ENCODE data around the gene KLHL17. TPM values are rescaled to one million over a fixed set of nuclear protein-coding genes. Genes with fewer than 3 reads are reported as not detected.

KLHL17 gene
- total and polyA plus RNA-seq, 3 donors from 2014 or later = 16.0 to 36.4 (median 34.9) TPM

DNA sequence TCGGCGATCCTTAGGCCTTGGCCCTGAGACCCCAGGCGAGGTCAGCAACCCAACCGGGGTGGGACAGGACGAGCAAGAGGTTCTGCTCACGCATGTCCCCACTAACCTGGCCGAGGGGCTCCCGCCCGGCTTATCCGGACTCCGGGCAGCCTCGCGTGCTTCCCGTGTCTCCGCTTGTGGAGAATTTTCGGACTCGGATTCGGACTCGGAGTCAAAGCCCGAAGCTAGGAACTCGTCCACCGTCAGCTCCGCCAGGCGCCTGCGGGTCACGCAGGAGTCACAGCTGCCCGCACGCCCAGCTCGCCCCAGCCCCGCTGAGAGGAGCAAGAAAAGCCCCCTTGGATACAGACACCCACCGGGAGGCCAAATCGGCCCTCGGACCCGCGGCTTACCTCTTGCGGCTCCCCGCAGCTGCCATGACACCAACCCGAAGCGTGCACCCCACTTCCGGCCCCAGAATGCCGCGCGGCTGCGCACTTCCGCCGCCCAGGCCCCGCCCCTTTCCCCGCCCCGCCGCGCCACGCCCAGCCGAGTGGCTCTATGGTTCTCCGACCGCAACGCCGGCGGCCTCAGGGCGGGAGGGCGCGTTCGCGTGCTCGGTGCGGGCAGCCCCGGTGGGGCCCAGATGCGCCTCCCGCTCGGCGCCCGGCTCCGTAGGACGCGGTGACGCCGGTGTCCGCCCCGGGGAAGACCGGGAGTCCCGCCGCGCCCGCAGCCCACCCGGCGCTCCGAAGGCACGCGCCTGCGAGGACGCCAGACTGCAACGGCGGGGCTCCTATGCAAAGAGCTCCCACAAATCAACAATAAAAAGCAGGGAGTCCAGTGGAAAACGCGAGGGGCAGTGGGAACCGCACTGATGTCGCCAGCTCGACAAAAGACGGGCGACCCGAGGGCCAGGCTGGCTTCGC, 1.3 kb upstream of the KLHL17 start, which contains the start of gene NOC2L:
Gene NOC2L, minus strand, starts transcription at position 434 of the 908 bp plus-strand sequence. Its CDS starts 16 bp downstream, at position 418.
- Histone ChIP-seq H3K4me1 (peaks cover 13% of the 10 kb centered on the region), H3K27ac (peak within 1 kb of the TSS in 1 of 2 donors; percentile 24), H3K4me3 (peak within 1 kb of the TSS; percentile 98), H3K9me3 (no peaks in the 10 kb centered on the region), H3K27me3 (no peaks in the 10 kb centered on the region), H3K36me3 (ENCODE audit: low read depth, missing control alignments) (no peaks in the 10 kb centered on the region)
- intact Hi-C loops (cut with DNase I; ENCODE audit: low total_unique reads) = no loop called here
- peak; percentile 95 for DNase-seq
- 0 to 10% methylated on average over 17 to 71 of the region's 101 CpGs for WGBS, 2 donors
- TF ChIP-seq, protein P1, sequence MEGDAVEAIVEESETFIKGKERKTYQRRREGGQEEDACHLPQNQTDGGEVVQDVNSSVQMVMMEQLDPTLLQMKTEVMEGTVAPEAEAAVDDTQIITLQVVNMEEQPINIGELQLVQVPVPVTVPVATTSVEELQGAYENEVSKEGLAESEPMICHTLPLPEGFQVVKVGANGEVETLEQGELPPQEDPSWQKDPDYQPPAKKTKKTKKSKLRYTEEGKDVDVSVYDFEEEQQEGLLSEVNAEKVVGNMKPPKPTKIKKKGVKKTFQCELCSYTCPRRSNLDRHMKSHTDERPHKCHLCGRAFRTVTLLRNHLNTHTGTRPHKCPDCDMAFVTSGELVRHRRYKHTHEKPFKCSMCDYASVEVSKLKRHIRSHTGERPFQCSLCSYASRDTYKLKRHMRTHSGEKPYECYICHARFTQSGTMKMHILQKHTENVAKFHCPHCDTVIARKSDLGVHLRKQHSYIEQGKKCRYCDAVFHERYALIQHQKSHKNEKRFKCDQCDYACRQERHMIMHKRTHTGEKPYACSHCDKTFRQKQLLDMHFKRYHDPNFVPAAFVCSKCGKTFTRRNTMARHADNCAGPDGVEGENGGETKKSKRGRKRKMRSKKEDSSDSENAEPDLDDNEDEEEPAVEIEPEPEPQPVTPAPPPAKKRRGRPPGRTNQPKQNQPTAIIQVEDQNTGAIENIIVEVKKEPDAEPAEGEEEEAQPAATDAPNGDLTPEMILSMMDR (IDR thresholded peaks at IDR 0.05) = no peak
- TF ChIP-seq POLR2A (IDR thresholded peaks at IDR 0.05) = no peak

DNA sequence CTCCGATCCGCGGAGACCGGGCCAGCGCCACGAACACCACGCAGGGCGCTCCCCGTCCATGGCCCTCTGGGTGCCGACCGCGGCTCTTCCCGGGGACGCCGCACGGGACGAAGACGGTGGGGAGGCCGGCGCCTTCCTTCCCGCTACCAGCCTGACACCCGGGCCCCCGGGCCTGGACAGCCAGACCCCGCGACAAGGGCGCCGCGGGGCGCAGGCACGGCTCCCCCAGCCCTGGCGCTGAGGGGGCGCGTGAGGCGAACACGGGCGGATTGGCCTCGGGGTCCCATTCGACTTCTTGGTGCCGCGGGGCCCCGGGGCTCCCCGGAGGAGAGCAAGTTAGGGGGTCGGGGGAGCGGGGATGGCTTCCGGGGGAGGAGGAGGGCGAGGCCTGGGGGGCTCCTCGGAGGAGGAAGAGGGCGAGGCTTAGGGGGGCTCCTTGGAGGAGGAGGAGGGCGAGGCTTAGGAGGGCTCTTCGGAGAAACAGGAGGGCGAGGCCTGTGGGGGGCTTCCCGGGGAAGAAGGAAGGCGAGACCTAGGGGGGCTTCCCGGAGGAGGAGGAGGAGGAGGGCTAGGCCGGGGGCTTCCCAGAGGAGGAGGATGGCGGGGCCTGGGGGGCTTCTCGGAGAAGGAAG, 537 bp upstream of the KLHL17 start:
- H3K9me3 ChIP-seq = no peaks in the 10 kb centered on the region
- peak overlapping the region; percentile 98 for H3K4me3 ChIP-seq
- WGBS, 2 donors = 11 to 17% methylated on average over 26 to 35 of the region's 57 CpGs
- peak overlapping the region in 1 of 2 donors; percentile 24 for H3K27ac ChIP-seq
- H3K4me1 ChIP-seq = peaks cover 13% of the 10 kb centered on the region
- intact Hi-C loops (cut with DNase I; ENCODE audit: low total_unique reads) = no loop called here
- TF ChIP-seq, protein P1 (IDR thresholded peaks at IDR 0.05) = no peak
- TF ChIP-seq POLR2A (IDR thresholded peaks at IDR 0.05) = no peak
- no peak for DNase-seq
- no peaks in the 10 kb centered on the region for H3K27me3 ChIP-seq
- H3K36me3 ChIP-seq (ENCODE audit: low read depth, missing control alignments) = no peaks in the 10 kb centered on the region

DNA sequence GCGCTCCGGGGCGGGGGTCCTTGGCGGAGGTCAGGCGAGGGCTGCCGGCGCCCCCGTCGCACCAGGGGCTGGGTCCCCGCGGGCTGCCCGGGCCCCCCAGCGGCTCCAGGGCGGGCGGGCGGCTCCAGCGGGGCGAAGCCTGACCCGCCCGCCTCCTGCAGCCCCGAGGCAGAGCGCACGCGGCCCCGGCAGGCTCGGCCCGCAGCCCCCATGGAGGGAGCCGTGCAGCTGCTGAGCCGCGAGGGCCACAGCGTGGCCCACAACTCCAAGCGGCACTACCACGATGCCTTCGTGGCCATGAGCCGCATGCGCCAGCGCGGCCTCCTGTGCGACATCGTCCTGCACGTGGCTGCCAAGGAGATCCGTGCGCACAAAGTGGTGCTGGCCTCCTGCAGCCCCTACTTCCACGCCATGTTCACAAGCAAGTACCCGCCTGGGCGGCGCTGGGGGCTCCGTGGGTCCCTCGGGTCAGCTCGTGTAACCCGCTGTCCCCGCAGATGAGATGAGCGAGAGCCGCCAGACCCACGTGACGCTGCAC, 817 bp downstream of the KLHL17 start:
- DNase-seq = no peak
- H3K36me3 ChIP-seq (ENCODE audit: low read depth, missing control alignments) = no peaks in the 10 kb centered on the region
- H3K27ac ChIP-seq = no peak overlapping the region
- no peaks in the 10 kb centered on the region for H3K27me3 ChIP-seq
- no peaks in the 10 kb centered on the region for H3K9me3 ChIP-seq
- intact Hi-C loops (cut with DNase I; ENCODE audit: low total_unique reads) = no loop called here
- WGBS, 2 donors = 29 to 50% methylated on average over 6 to 31 of the region's 56 CpGs
- TF ChIP-seq POLR2A (IDR thresholded peaks at IDR 0.05) = no peak
- TF ChIP-seq, protein P1 (IDR thresholded peaks at IDR 0.05) = no peak
- peaks cover 13% of the 10 kb centered on the region for H3K4me1 ChIP-seq
- H3K4me3 ChIP-seq = peak overlapping the region; percentile 98

DNA sequence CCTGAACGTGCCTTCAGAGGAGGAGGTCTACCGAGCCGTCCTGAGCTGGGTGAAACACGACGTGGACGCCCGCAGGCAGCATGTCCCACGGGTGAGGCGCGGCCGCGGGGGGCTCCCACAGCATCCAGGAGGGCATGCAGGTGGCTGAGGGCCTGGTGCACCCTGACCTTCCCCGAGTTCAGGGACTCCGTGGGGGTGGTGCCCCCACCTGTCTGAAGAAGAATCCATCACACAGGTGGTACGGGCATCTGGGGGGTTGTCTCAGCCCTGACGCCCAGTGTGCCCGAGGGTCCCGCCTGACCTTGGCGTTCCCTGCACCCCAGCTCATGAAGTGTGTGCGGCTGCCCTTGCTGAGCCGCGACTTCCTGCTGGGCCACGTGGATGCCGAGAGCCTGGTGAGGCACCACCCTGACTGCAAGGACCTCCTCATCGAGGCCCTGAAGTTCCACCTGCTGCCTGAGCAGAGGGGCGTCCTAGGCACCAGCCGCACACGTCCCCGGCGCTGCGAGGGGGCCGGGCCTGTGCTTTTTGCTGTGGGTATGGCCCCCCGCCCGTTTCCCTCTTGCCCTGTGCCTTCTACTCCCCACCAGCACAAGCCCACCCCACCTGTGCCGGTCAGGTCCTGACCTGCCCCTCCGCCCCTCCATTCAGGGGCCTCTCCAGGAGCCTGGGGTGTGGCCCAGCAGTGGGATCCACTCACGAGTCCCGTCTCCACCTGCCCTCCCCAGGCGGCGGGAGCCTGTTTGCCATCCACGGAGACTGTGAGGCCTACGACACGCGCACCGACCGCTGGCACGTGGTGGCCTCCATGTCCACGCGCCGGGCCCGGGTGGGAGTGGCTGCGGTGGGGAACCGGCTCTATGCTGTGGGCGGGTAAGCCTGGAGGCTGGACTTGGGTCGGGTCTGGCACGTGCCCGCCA, 2.3 kb downstream of the KLHL17 start:
- WGBS, 2 donors = 87 to 94% methylated on average over 32 to 57 of the region's 57 CpGs
- H3K4me3 ChIP-seq = no peak overlapping the region
- no peaks in the 10 kb centered on the region for H3K9me3 ChIP-seq
- H3K27ac ChIP-seq = no peak overlapping the region
- TF ChIP-seq POLR2A (IDR thresholded peaks at IDR 0.05) = no peak
- TF ChIP-seq, protein P1 (IDR thresholded peaks at IDR 0.05) = no peak
- H3K36me3 ChIP-seq (ENCODE audit: low read depth, missing control alignments) = no peaks in the 10 kb centered on the region
- no peak for DNase-seq
- no peaks in the 10 kb centered on the region for H3K27me3 ChIP-seq
- peaks cover 14% of the 10 kb centered on the region for H3K4me1 ChIP-seq
- intact Hi-C loops (cut with DNase I; ENCODE audit: low total_unique reads) = no loop called here
